Gastrocnemius medialis (tissue), 4 donors: ENCODE data around the gene XPC.

ENCODE experiments used
- POLR2A ChIP-seq, 2 donors: fragments of 450-650 bp; IDR thresholded peaks; one replicate each; pipeline ENCODE4 v1.6.1; 2017; ENCODE audit warnings: antibody characterized with exemption in 2 of 2, mild to moderate bottlenecking in 2 of 2, moderate library complexity in 2 of 2
- TF ChIP-seq, protein P1 (sequence below), 5 experiments: fragments of 450-650 bp in 3 of 5; fragments of 200-600 bp in 2 of 5; sonication (generic) in 2 of 5; IDR thresholded peaks in 4 of 5; conservative IDR thresholded peaks in 1 of 5; 1 replicate in 4 of 5; 2 replicates in 1 of 5; pipeline ENCODE4 v1.5.1; 2016 to 2019; ENCODE audit warnings: antibody characterized with exemption in 5 of 5, mild to moderate bottlenecking in 3 of 5, moderate library complexity in 3 of 5

DNA sequence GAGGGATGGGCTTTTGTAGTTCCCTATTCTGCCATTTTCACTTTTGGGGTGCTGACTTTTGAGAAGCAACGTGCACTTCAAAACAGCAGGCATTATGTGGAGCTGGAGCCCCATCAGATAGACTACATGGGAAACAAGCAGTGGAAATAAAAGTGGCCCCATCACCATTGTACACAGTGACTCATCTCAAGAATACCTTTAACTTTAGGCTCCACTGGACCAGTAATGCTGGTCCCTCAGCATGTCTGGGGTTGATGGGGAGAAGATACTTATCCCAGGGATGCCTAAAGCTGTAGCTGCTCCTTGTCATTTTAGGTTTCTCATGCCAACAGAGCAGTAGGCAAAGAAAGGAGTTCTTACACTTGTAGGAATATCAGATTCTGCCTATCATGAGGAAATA lies 45.2 kb upstream of the XPC start:
- TF ChIP-seq, protein P1, sequence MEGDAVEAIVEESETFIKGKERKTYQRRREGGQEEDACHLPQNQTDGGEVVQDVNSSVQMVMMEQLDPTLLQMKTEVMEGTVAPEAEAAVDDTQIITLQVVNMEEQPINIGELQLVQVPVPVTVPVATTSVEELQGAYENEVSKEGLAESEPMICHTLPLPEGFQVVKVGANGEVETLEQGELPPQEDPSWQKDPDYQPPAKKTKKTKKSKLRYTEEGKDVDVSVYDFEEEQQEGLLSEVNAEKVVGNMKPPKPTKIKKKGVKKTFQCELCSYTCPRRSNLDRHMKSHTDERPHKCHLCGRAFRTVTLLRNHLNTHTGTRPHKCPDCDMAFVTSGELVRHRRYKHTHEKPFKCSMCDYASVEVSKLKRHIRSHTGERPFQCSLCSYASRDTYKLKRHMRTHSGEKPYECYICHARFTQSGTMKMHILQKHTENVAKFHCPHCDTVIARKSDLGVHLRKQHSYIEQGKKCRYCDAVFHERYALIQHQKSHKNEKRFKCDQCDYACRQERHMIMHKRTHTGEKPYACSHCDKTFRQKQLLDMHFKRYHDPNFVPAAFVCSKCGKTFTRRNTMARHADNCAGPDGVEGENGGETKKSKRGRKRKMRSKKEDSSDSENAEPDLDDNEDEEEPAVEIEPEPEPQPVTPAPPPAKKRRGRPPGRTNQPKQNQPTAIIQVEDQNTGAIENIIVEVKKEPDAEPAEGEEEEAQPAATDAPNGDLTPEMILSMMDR (IDR thresholded peaks at IDR 0.05 in 4 of 5, conservative IDR thresholded peaks at IDR 0.05 in 1 of 5): no peak
- no peak for TF ChIP-seq POLR2A (IDR thresholded peaks at IDR 0.05)
